ENCODE results near the gene TEAD4.

The TEAD4 gene

GRCh38 chr12:3034067-3034750 is 75.0 kb downstream of the TEAD4 start:
- DNase-seq: peak; percentile 71

GRCh38 chr12:3035171-3035570 is 76.0 kb downstream of the TEAD4 start:
- DNase-seq: no peak

GRCh38 chr12:3035815-3036702 is 76.9 kb downstream of the TEAD4 start:
- no peak for DNase-seq

GRCh38 chr12:3036901-3037600 is 77.9 kb downstream of the TEAD4 start:
- DNase-seq: no peak

- DNase-seq: no peak
These were observed 79.0 kb downstream of the TEAD4 start for GRCh38 chr12:3038166-3038565.

- no peak for DNase-seq
These were observed 79.8 kb downstream of the TEAD4 start for GRCh38 chr12:3038926-3039510.

- DNase-seq: no peak
These were observed 80.9 kb downstream of the TEAD4 start for GRCh38 chr12:3040026-3040656.

GRCh38 chr12:3040663-3041544 is 81.7 kb downstream of the TEAD4 start:
- DNase-seq: no peak

- DNase-seq: peak; percentile 68
These were observed 82.5 kb downstream of the TEAD4 start for GRCh38 chr12:3041558-3042164.

- no peak for DNase-seq
These were observed 83.2 kb downstream of the TEAD4 start for GRCh38 chr12:3042394-3042793.

GRCh38 chr12:3042826-3043225 is 83.6 kb downstream of the TEAD4 start:
- no peak for DNase-seq

GRCh38 chr12:3043406-3043805 is 84.2 kb downstream of the TEAD4 start:
- DNase-seq: no peak

- DNase-seq: no peak
These were observed 85.0 kb downstream of the TEAD4 start for GRCh38 chr12:3044141-3044630.

- no peak for DNase-seq
These were observed 86.3 kb downstream of the TEAD4 start for GRCh38 chr12:3045494-3045893.

GRCh38 chr12:3045989-3046388 is 86.8 kb downstream of the TEAD4 start:
- no peak for DNase-seq

- no peak for DNase-seq
These were observed 87.4 kb downstream of the TEAD4 start for GRCh38 chr12:3046441-3047200.

- DNase-seq: no peak
These were observed 88.8 kb downstream of the TEAD4 start for GRCh38 chr12:3047961-3048360.

GRCh38 chr12:3048540-3048939 is 89.3 kb downstream of the TEAD4 start:
- DNase-seq: no peak

GRCh38 chr12:3049176-3049575 is 90.0 kb downstream of the TEAD4 start:
- no peak for DNase-seq

GRCh38 chr12:3049611-3050249 is 90.5 kb downstream of the TEAD4 start:
- DNase-seq: no peak

Measured in 8988T (cell line).